NB4 (cell line): ENCODE data around the gene AGPAT1.

Source experiments
- DNase-seq: peaks from one replicate; pipeline ENCODE4 v3.0.0; 2010; ENCODE audit warnings: low read depth
- H3K4me3 ChIP-seq: one replicate; pipeline ENCODE4 v1.5.1; 2011; ENCODE audit warnings: mild to moderate bottlenecking, low read depth, low read length, moderate library complexity
- CTCF ChIP-seq: IDR thresholded peaks from one replicate; pipeline ENCODE4 v1.5.1; 2012; ENCODE audit warnings: low read depth, low read length
- MAX ChIP-seq: IDR thresholded peaks from 2 replicates; pipeline ENCODE4 v1.6.1; 2011; ENCODE audit warnings: low read depth, low read length
- MYC ChIP-seq: IDR thresholded peaks from 2 replicates; pipeline ENCODE4 v1.6.1; 2011; ENCODE audit warnings: low read depth, low read length
- POLR2A ChIP-seq: IDR thresholded peaks from 2 replicates; pipeline ENCODE4 v1.6.1; 2011; ENCODE audit warnings: mild to moderate bottlenecking; ENCODE audit not compliant: insufficient read length; ENCODE audit errors: extremely low read depth

The AGPAT1 gene

GRCh38 chr6:32178547-32179440, 2.9 kb upstream of the AGPAT1 start:
- no peak for DNase-seq
- TF ChIP-seq CTCF (no peak), MYC (peak; percentile 30; the same call in 1 of the 2 replicates), MAX (peak; percentile 34; the same call in 1 of the 2 replicates)
- H3K4me3 ChIP-seq, result peak overlapping the region; percentile 96

GRCh38 chr6:32177788-32178546, 2.1 kb upstream of the AGPAT1 start, which contains the start of gene RNF5:
Gene RNF5, plus strand, starts transcription at chr6:32178405. Its CDS starts 107 bp downstream, at chr6:32178512.
- peak; percentile 82 for TF ChIP-seq MAX
- peak; percentile 47 for TF ChIP-seq POLR2A
- no peak for TF ChIP-seq CTCF
- peak; percentile 34; the same call in 1 of the 2 replicates for TF ChIP-seq MYC
- peak; percentile 100 for DNase-seq
- H3K4me3 ChIP-seq, result peak within 1 kb of the TSS; percentile 96

GRCh38 chr6:32177183-32177787, 1.4 kb upstream of the AGPAT1 start:
- peak overlapping the region; percentile 96 for H3K4me3 ChIP-seq
- peak; percentile 69 for DNase-seq
- no peak for TF ChIP-seq POLR2A
- TF ChIP-seq CTCF, result no peak
- no peak for TF ChIP-seq MAX
- no peak for TF ChIP-seq MYC

GRCh38 chr6:32176476-32177182, 745 bp upstream of the AGPAT1 start:
- no peak for TF ChIP-seq MYC
- TF ChIP-seq POLR2A, result no peak
- TF ChIP-seq CTCF, result no peak
- no peak for TF ChIP-seq MAX
- H3K4me3 ChIP-seq, result peak overlapping the region; percentile 96
- no peak for DNase-seq

GRCh38 chr6:32175322-32175710, 568 bp downstream of the AGPAT1 start:
- peak overlapping the region; percentile 96 for H3K4me3 ChIP-seq
- no peak for DNase-seq
- no peak for TF ChIP-seq POLR2A
- no peak for TF ChIP-seq CTCF
- TF ChIP-seq MYC, result no peak
- no peak for TF ChIP-seq MAX
